Left ventricle myocardium superior (tissue), 1 donor: Measurements from ENCODE around the gene CCL22. TPM values are rescaled to one million over a fixed set of nuclear protein-coding genes. Genes with fewer than 3 reads are reported as not detected.
"Not testable (repeated sequence)": the region's sequence is repeated elsewhere in the genome, so short reads cannot be mapped to it uniquely, and the experiment has no call there.

ENCODE experiments used
- ATAC-seq: fragments of 200-7000 bp; cut with Tn5 transposase; one replicate; pipeline ENCODE4 v1.9.1; 2020; ENCODE audit warnings: mild to moderate bottlenecking, moderate library complexity
- DNase-seq: peaks from one replicate; pipeline ENCODE4 v3.0.0-alpha.2; 2020
- intact Hi-C: fragments of 100-400 bp; cut with micrococcal nuclease; formaldehyde crosslinking; loops from one replicate; pipeline ENCODE4 v1.11.0; 2022
- total RNA-seq: library from RNA; stranded (reverse); fragmentation: NEBNext Ultra II Directional; extraction: Animal tissue kit (Norgen Biotek cat#: 25700); gene quantifications from one replicate; pipeline ENCODE4 v1.2.1, GENCODE V29; 2021
- donor health status: DM: no; HTN: yes; CAD: no; lungs with severe emphysema.

Gene CCL22
- total RNA-seq, 1 donor from 2014 or later = not detected

- intact Hi-C loops = no loop called here
- ATAC-seq (no peak), DNase-seq (no peak)
These were observed 29.9 kb downstream of the CCL22 start for GRCh38 chr16:57388359-57389086.

GRCh38 chr16:57389087-57389468, 30.5 kb downstream of the CCL22 start:
- intact Hi-C loops = no loop called here
- ATAC-seq (no peak), DNase-seq (no peak)

GRCh38 chr16:57390636-57391295, 32.2 kb downstream of the CCL22 start:
- ATAC-seq (peak; percentile 54), DNase-seq (no peak)
- intact Hi-C loops = no loop called here

GRCh38 chr16:57391300-57391699, 32.7 kb downstream of the CCL22 start:
- intact Hi-C loops = no loop called here
- no peak for DNase-seq

GRCh38 chr16:57391708-57392107, 33.1 kb downstream of the CCL22 start:
- intact Hi-C loops = no loop called here
- no peak for DNase-seq
- no peak for ATAC-seq

More at GRCh38 chr16:57391300-57391699, 32.7 kb downstream of the CCL22 start:
- ATAC-seq = no peak

GRCh38 chr16:57392694-57393093, 34.1 kb downstream of the CCL22 start:
- DNase-seq (no peak), ATAC-seq (no peak)
- intact Hi-C loops = no loop called here

- ATAC-seq = peak; percentile 60
- intact Hi-C loops = no loop called here
- no peak for DNase-seq
These were observed 35.9 kb downstream of the CCL22 start for GRCh38 chr16:57394444-57394843.

- no peak for ATAC-seq
These were observed 36.4 kb downstream of the CCL22 start for GRCh38 chr16:57395026-57395425.

GRCh38 chr16:57396786-57397185, 38.2 kb downstream of the CCL22 start:
- intact Hi-C loops = no loop called here
- DNase-seq (no peak), ATAC-seq (no peak)

More at GRCh38 chr16:57395026-57395425, 36.4 kb downstream of the CCL22 start:
- DNase-seq = no peak
- intact Hi-C loops = no loop called here

- DNase-seq, intact Hi-C loops, ATAC-seq: not testable (repeated sequence)
These were observed 38.9 kb downstream of the CCL22 start for GRCh38 chr16:57397493-57397892.

- ATAC-seq (no peak), DNase-seq (no peak)
- intact Hi-C loops = no loop called here
These were observed 43.5 kb downstream of the CCL22 start for GRCh38 chr16:57401943-57402640.

- DNase-seq = no peak
- ATAC-seq = no peak
- intact Hi-C loops = no loop called here
These were observed 45.6 kb downstream of the CCL22 start, which contains the start of gene CCL17 for GRCh38 chr16:57403965-57404817. Gene CCL17, plus strand, starts transcription at chr16:57404767. Its CDS starts 9,166 bp downstream, at chr16:57413933.

- DNase-seq = no peak
- intact Hi-C loops = no loop called here
- no peak for ATAC-seq
These were observed 46.5 kb downstream of the CCL22 start for GRCh38 chr16:57405097-57405496.

- DNase-seq (no peak), ATAC-seq (no peak)
- intact Hi-C loops = no loop called here
These were observed 48.3 kb downstream of the CCL22 start for GRCh38 chr16:57406881-57407280.

- ATAC-seq = no peak
These were observed 49.2 kb downstream of the CCL22 start for GRCh38 chr16:57407521-57408353.

GRCh38 chr16:57409065-57409464, 50.5 kb downstream of the CCL22 start:
- no peak for DNase-seq
- peak; percentile 74 for ATAC-seq
- intact Hi-C loops = no loop called here

More at GRCh38 chr16:57407521-57408353, 49.2 kb downstream of the CCL22 start:
- intact Hi-C loops = no loop called here
- no peak for DNase-seq

GRCh38 chr16:57409870-57410587, 51.4 kb downstream of the CCL22 start:
- peak; percentile 34 for ATAC-seq
- intact Hi-C loops = no loop called here
- DNase-seq = no peak
